Urinary bladder (tissue), 4 donors: ENCODE results near the gene NISCH. TPM values are rescaled to one million over a fixed set of nuclear protein-coding genes. Genes with fewer than 3 reads are reported as not detected.
A peak's percentile ranks its signal among the peaks of the same experiment; 100 is the strongest.

Source experiments
- DNase-seq: peaks from one replicate; pipeline ENCODE4 v3.0.0-alpha.2; 2015; ENCODE audit errors: extremely low spot score
- H3K27ac ChIP-seq: one replicate; pipeline ENCODE4 v1.5.1; 2013; ENCODE audit warnings: low read depth, mild to moderate bottlenecking, moderate library complexity
- H3K36me3 ChIP-seq: one replicate; pipeline ENCODE4 v1.6.1; 2013; ENCODE audit warnings: mild to moderate bottlenecking, moderate library complexity; ENCODE audit not compliant: insufficient read depth
- H3K4me1 ChIP-seq: one replicate; pipeline ENCODE4 v1.6.1; 2013; ENCODE audit warnings: mild to moderate bottlenecking, moderate library complexity; ENCODE audit not compliant: insufficient read depth
- H3K4me3 ChIP-seq: one replicate; pipeline ENCODE4 v1.5.1; 2013; ENCODE audit warnings: low read depth, low read length
- WGBS: extraction: QIAGEN DNeasy Blood & Tissue Kit; methylation state at CpG from one replicate; pipeline ENCODE4 v1.1.7; 2013; 5-methylcytosine and 5-hydroxymethylcytosine counted together
- polyA plus RNA-seq: library from polyadenylated mRNA; stranded (reverse); fragments of 200-250 nt; gene quantifications from one replicate; pipeline ENCODE4 v1.2.3, GENCODE V29; 2013
- total RNA-seq: library from RNA; depleted of rRNA; stranded (reverse); fragments of >200 nt; gene quantifications from one replicate; pipeline ENCODE4 v1.2.3, GENCODE V29; 2014
- donor health status: healthy with polysubstance abuse.
- donor health status: healthy.

NISCH gene
- total and polyA plus RNA-seq, 2 donors = 83.6 to 85.3 TPM

DNA sequence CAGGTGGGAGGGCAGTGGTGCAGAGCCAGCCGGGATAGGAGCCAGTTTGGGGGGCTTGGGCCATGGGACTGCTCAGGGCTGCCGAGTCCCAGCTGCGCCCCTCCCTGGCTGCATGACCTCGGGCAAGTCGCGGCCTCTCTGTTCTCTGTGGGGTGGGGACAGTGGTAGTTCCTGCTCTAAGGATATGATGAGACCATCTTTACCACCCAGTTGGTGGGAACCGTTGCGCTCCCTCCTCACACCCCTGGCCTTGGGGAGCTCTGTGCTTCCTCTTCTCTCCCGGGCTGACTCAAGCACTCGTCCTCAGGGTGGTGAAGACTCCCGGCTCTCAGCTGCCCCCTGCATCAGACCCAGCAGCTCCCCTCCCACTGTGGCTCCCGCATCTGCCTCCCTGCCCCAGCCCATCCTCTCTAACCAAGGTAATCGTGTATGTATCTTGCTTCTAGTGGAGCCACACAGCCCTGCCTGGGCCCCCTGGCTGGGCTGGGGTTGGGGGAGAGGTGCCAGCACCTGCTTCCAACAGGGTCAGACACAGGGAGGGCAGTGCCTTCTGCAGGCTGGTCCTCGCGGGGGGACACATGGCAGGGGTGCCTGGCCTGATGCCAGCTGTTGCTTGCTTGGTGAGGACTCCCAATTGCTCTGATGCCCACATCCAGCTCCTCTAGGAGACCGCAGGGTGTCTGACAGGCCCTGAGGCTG, 24.6 kb downstream of the NISCH start:
- DNase-seq = no peak
- Histone ChIP-seq H3K27ac (no peak overlapping the region), H3K4me1 (no peaks in the 10 kb centered on the region), H3K36me3 (peaks cover 13% of the 10 kb centered on the region), H3K4me3 (no peak overlapping the region)
- whole genome bisulfite sequencing = 84% methylated on average over 16 of the region's 16 CpGs

DNA sequence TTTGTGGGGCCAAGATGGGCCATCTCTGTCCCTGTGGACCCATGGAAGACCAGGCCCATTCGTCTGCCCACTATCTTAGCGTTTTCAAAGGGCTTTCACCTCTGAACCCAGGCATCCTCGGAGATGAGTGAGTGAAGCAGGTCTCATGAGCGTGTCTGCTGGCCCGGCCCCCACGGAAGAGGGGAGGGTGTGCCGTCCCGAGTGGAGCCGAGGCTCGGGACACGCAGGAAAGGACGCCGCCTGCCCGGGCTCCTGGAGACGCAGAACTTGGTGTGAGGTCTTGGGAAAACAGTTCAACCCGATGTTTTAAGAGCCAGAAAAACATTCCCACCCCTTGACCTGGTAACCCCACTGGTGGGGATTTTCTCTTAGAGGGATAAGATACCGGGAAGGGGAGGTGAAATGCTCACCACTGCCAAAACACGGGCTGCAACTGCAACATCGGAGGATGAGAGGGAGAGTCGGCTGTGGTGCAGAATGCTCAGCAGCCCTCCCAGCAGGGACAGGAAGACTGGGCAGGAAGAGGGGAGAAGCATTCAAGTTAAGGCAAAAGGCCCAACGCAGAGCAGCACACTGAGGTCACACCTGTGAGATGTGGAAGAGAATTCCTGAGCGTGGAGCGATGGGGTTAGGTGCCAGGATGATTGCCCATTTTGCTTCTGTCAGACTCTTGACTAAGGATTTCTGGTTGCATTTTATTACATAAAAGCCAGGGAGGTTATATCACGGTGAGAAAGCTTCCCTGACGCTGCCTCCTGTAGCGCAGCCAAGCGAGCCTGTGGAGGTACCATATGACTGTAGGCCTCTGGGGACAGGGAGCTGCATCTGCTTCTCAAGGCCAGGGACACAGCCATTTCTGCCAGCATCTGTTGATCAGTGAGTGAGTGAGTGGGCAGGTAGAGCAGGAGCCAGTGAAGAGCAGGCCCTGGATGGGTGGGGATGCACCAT, 25.6 kb downstream of the NISCH start:
- peaks cover 13% of the 10 kb centered on the region for H3K36me3 ChIP-seq
- no peak overlapping the region for H3K4me3 ChIP-seq
- 71% methylated on average over 27 of the region's 27 CpGs for WGBS
- no peaks in the 10 kb centered on the region for H3K4me1 ChIP-seq
- no peak overlapping the region for H3K27ac ChIP-seq
- no peak for DNase-seq

DNA sequence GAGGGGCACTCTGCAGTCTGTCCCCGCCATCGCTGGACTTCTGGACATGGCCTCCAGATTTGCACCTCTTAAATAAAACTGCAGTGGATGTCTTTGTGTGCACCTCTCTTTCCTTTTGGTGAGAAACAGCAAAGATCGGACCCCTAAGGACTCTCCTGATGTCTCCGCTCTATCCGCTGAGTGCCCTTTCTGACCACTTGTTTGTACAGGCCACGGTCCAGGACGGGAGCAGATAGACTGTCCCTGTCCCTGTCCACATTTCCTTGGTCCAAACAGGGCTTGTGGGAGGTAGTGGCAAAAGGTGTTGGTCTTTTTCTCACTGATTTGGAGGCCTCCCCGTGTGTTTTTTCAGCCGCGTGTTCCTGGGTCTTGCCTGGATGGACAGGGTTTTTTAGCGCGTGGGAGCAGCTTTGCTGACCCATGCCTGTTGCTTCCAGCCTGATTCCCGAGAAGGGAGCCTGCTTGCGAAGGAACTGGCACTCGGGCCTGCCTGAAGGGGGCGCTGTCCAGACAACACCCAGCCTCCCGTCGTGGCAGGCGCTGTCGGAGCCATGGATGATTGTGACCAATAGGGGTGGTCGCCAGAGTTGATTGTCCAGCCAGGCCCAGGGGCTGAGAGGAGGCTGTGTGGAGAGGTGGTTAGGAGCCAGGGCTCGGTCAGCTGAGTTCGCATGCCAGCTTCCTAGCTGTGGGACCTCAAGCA, 26.6 kb downstream of the NISCH start:
- WGBS = 85% methylated on average over 23 of the region's 23 CpGs
- Histone ChIP-seq H3K36me3 (peaks cover 13% of the 10 kb centered on the region), H3K27ac (peak overlapping the region; percentile 34), H3K4me3 (no peak overlapping the region), H3K4me1 (no peaks in the 10 kb centered on the region)
- DNase-seq = no peak

DNA sequence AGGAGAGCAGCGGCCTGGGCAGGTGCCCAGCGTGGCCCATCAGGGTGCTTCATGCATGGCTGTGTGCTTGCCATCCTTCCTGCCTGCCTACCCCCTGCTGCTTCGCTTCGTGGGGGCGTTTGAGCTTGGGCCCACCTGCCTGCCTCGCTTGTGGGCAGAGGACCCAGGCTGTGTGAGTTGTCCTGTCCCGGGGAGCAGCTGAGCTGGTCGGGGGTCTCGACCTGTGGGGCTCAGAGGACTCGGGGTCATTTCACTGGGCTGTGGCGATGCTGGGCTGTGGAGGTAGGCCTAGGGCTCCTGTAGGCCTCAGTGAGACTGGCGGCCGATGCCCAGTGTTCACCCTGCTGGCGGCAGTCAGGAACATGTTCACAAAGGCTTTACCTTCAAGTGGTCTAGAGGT, 27.7 kb downstream of the NISCH start:
- DNase-seq = no peak
- Histone ChIP-seq H3K36me3 (peaks cover 10% of the 10 kb centered on the region), H3K4me1 (no peaks in the 10 kb centered on the region), H3K27ac (no peak overlapping the region), H3K4me3 (no peak overlapping the region)
- 85% methylated on average over 14 of the region's 14 CpGs for WGBS

DNA sequence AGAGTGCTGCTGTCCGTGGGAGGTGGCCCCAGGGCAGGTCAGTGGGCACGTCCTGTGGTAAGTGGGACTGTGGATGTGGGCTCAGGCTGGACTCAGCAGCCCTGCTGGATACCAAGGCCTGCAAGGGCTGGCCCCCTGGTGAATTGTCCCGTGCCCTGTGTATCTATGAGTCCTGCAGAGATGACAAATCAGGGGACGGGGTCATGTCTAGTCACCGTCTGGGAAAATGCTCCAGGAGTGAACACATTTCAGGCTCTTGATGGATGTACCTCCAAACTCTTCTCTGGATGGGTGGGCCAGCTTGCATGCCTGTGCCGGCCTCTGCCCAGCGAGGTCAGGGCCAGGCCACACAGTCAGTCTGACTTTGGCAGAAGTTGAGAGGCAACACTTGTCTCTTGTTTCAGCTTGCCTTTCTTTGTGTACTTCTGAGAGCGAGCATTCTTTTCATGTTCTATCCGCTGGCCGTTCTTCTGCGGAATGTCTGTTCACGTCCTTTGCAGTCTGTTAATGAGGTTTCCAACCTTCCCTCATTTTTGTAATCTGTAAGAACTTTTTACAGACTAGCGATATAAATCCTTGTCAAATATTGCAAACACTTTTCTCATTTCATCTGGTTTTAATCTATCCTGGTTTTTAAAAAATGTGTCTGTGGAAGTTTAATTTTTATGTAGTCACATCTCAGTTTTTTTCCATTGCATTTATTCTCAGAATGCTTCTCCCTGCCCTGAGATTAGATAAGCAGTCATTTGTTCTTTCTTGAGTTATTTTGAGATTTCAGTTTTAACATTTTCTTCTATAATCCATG, 28.4 kb downstream of the NISCH start:
- Histone ChIP-seq H3K4me3 (no peak overlapping the region), H3K4me1 (no peaks in the 10 kb centered on the region), H3K36me3 (peaks cover 13% of the 10 kb centered on the region), H3K27ac (no peak overlapping the region)
- WGBS = 37% methylated on average over 13 of the region's 13 CpGs
- peak; percentile 56 for DNase-seq

DNA sequence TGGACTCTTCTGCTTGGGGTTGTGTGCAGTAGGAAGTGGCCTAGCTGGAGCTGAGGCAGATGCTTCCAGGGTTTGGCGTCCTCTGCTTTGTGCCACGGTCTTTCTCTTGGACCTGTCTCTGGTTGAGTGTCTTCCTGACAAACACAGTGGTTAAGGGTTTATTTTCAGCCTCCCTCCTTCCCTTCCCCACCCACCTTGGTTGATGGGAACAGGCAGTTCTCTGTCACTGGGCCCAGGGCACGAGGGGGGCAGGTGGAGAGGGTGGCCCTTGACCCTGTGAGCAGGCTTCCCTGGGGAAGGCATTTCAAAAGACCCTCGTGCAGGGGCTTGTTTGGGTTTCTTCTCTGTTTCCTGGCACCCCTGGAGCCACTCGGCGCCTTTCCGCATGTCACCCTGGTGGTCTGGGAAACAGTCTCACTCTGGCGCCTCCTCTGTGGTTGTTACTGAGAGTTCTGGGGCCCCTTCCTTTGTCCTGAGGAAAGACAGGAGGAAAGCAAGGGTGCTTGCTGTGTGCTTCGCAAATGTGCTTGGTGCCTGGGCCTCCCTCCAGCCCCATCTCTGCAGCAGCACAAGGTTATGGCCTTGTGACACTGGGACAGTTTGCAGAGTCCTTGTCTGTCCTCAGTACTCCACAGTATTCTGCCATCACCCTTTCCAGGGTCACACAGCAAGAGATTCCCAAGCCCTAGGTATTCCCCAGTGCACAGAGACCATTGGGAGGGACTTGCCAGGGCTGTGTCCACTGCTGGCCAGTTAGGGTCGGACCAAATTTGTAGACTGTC, 29.5 kb downstream of the NISCH start:
- Histone ChIP-seq H3K36me3 (peaks cover 7% of the 10 kb centered on the region), H3K4me3 (no peak overlapping the region), H3K27ac (peak overlapping the region; percentile 69), H3K4me1 (no peaks in the 10 kb centered on the region)
- WGBS = 67% methylated on average over 10 of the region's 10 CpGs
- no peak for DNase-seq

DNA sequence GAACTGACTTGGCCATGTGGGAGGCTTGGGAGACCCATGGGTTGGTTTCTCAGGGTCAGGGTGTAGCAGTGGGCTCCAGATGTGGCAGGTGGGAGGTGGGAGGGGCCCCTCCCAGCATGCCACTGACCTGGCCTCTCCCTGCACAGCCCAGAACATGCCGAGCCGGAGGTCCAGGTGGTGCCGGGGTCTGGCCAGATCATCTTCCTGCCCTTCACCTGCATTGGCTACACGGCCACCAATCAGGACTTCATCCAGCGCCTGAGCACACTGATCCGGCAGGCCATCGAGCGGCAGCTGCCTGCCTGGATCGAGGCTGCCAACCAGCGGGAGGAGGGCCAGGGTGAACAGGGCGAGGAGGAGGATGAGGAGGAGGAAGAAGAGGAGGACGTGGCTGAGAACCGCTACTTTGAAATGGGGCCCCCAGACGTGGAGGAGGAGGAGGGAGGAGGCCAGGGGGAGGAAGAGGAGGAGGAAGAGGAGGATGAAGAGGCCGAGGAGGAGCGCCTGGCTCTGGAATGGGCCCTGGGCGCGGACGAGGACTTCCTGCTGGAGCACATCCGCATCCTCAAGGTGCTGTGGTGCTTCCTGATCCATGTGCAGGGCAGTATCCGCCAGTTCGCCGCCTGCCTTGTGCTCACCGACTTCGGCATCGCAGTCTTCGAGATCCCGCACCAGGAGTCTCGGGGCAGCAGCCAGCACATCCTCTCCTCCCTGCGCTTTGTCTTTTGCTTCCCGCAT, 31.8 kb downstream of the NISCH start:
- WGBS = 91% methylated on average over 31 of the region's 31 CpGs
- H3K4me3 ChIP-seq = no peak overlapping the region
- no peak overlapping the region for H3K27ac ChIP-seq
- DNase-seq = no peak
- H3K36me3 ChIP-seq = peaks cover 14% of the 10 kb centered on the region
- H3K4me1 ChIP-seq = no peaks in the 10 kb centered on the region

DNA sequence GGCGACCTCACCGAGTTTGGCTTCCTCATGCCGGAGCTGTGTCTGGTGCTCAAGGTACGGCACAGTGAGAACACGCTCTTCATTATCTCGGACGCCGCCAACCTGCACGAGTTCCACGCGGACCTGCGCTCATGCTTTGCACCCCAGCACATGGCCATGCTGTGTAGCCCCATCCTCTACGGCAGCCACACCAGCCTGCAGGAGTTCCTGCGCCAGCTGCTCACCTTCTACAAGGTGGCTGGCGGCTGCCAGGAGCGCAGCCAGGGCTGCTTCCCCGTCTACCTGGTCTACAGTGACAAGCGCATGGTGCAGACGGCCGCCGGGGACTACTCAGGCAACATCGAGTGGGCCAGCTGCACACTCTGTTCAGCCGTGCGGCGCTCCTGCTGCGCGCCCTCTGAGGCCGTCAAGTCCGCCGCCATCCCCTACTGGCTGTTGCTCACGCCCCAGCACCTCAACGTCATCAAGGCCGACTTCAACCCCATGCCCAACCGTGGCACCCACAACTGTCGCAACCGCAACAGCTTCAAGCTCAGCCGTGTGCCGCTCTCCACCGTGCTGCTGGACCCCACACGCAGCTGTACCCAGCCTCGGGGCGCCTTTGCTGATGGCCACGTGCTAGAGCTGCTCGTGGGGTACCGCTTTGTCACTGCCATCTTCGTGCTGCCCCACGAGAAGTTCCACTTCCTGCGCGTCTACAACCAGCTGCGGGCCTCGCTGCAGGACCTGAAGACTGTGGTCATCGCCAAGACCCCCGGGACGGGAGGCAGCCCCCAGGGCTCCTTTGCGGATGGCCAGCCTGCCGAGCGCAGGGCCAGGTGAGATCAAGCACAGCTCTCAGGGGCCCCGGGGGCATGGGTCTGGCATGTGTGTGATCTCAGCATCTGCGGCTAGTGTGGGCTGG, 32.6 kb downstream of the NISCH start:
- Histone ChIP-seq H3K27ac (no peak overlapping the region), H3K4me3 (no peak overlapping the region), H3K4me1 (no peaks in the 10 kb centered on the region)

DNA sequence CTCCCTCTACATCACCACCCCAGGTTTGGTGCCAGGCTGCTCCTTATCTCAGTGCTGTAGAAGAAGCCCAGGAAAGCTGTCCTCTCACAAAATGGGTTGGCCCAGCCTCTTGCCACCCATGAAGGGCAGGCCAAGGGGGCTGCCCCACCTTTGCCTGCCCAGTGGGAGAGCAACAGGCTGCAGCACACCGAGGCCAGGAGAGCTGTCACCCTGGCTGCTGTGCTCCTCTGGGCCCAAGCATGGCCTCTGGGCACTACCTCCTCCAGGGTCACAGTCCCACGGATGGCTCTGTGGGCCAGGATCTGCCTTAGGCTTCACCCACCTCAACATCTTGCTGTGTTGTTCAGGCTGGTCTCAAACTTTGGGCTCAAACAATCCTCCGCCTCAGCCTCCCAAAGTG, 33.3 kb downstream of the NISCH start:
- no peak overlapping the region for H3K27ac ChIP-seq
- peaks cover 16% of the 10 kb centered on the region for H3K36me3 ChIP-seq
- no peak overlapping the region for H3K4me3 ChIP-seq
- no peaks in the 10 kb centered on the region for H3K4me1 ChIP-seq
- DNase-seq = no peak
- WGBS = 91% methylated on average over 3 of the region's 3 CpGs

More for the DNA sequence above, 32.6 kb downstream of the NISCH start:
- DNase-seq = no peak
- peaks cover 15% of the 10 kb centered on the region for H3K36me3 ChIP-seq
- WGBS = 96% methylated on average over 59 of the region's 59 CpGs

DNA sequence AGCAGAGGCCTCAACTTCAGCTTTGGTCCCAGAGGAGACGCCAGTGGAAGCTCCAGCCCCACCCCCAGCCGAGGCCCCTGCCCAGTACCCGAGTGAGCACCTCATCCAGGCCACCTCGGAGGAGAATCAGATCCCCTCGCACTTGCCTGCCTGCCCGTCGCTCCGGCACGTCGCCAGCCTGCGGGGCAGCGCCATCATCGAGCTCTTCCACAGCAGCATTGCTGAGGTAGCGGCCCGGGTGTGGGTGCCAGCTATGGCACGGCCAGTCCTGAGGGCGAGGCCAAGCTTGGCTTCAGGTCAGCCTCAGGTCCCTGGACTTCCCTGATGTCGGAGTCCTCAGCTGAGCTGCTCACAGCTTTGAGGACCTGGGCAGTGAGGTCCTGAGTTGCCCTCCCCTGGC, 34.0 kb downstream of the NISCH start:
- H3K4me1 ChIP-seq = no peaks in the 10 kb centered on the region
- 92% methylated on average over 18 of the region's 18 CpGs for WGBS
- DNase-seq = no peak
- no peak overlapping the region for H3K27ac ChIP-seq
- peaks cover 16% of the 10 kb centered on the region for H3K36me3 ChIP-seq
- H3K4me3 ChIP-seq = no peak overlapping the region
